Body of pancreas (tissue), 4 donors: ENCODE measurements around the gene ATXN7.

Experiments
- CTCF ChIP-seq, 7 experiments: fragments of 450-650 bp in 4 of 7; fragments of 200-600 bp in 3 of 7; sonication (generic) in 3 of 7; IDR thresholded peaks; one replicate each; pipeline ENCODE4 v1.5.1; 2016 to 2019; ENCODE audit warnings: antibody characterized with exemption in 7 of 7
- POLR2A ChIP-seq, 3 donors: fragments of 450-650 bp; IDR thresholded peaks; one replicate each; pipeline ENCODE4 v1.6.1; 2016; ENCODE audit warnings: antibody characterized with exemption in 3 of 3, mild to moderate bottlenecking in 2 of 3

- no peak for TF ChIP-seq CTCF (IDR thresholded peaks at IDR 0.05)
- TF ChIP-seq POLR2A (IDR thresholded peaks at IDR 0.05) = no peak
Measured at GRCh38 chr3:63990733-63991132, 127.1 kb downstream of the ATXN7 start.
